ENCODE measurements around the gene LMNTD2. TPM values are rescaled to one million over a fixed set of nuclear protein-coding genes. Genes with fewer than 3 reads are reported as not detected.

Gene LMNTD2
- total and polyA plus RNA-seq, 2 of the 13 experiments (the other 11 are each of a cell fraction or from before 2014, with no cell fraction given), result 1.1 to 3.1 TPM

- no peak for TF ChIP-seq ZFP91 (CRISPR knock-in tag; IDR thresholded peaks at IDR 0.05; ENCODE audit: borderline replicate concordance)
- no peak for TF ChIP-seq RORA (CRISPR knock-in tag; IDR thresholded peaks at IDR 0.05)
- no peak for TF ChIP-seq ATF3 (CRISPR knock-in tag; IDR thresholded peaks at IDR 0.05)
- no peak for TF ChIP-seq ZSCAN30 (CRISPR knock-in tag; IDR thresholded peaks at IDR 0.05)
- TF ChIP-seq UBTF (CRISPR knock-in tag; IDR thresholded peaks at IDR 0.05), result no peak; the same call in 1 of the 2 replicates
- TF ChIP-seq THAP11 (CRISPR knock-in tag; IDR thresholded peaks at IDR 0.05), result no peak
- TF ChIP-seq CBX2 (IDR thresholded peaks at IDR 0.05; ENCODE audit: low read depth, low read length), result no peak
- TF ChIP-seq CBX2 (CRISPR knock-in tag; IDR thresholded peaks at IDR 0.05; ENCODE audit: low read depth), result no peak
- no peak for TF ChIP-seq FOXA1 (IDR thresholded peaks at IDR 0.05)
- TF ChIP-seq FOXA1 (CRISPR knock-in tag; IDR thresholded peaks at IDR 0.05), result 0 out of 2 replicates have a peak, but pooled peaks have one; percentile 30
- no peak for TF ChIP-seq ZEB1 (IDR thresholded peaks at IDR 0.05; ENCODE audit: insufficient replicate concordance, low read depth)
- peak; percentile 72; the same call in 1 of the 2 replicates for TF ChIP-seq GLMP (CRISPR knock-in tag; IDR thresholded peaks at IDR 0.05; ENCODE audit: borderline replicate concordance)
- no peak for TF ChIP-seq U2AF2 (IDR thresholded peaks at IDR 0.05; ENCODE audit: low read depth, low read length)
- no peak for TF ChIP-seq ZNF891 (CRISPR knock-in tag; IDR thresholded peaks at IDR 0.05)
- TF ChIP-seq AHDC1 (CRISPR knock-in tag; IDR thresholded peaks at IDR 0.05; ENCODE audit: borderline replicate concordance), result no peak; the same call in 1 of the 2 replicates
- TF ChIP-seq ZFP82 (CRISPR knock-in tag; IDR thresholded peaks at IDR 0.05; ENCODE audit: borderline replicate concordance), result peak; percentile 90; the same call in 1 of the 2 replicates
- no peak for TF ChIP-seq ZSCAN9 (CRISPR knock-in tag; IDR thresholded peaks at IDR 0.05; ENCODE audit: borderline replicate concordance)
- TF ChIP-seq RFX1 (IDR thresholded peaks at IDR 0.05), result no peak
Observed at GRCh38 chr11:506995-507726, 53.4 kb downstream of the LMNTD2 start, which contains the start of gene RNH1 (continued).

All from HepG2 (cell line).